Measurements from ENCODE around the gene CYTH4.
A peak's percentile ranks its signal among the peaks of the same experiment; 100 is the strongest.

CYTH4 gene

DNA sequence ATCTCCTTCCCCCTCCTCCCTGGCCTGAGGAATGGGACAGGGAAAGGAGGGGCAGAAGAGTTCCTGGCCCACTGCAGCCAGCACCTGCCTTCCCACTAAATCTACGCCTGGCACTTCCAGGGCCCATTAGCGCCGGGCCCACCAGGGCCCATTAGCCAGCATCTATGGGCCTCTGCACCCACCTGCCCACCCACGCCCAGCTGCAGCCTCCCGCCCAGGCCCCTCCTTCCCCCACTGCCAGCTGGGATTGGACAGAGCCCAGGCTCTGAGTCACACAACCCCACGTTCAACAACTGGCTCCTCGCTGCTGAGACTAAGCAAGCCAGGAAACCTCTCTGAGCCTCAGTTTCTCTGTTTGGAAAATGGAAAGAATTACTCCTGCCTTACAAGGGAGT lies 48.7 kb downstream of the CYTH4 start:
- no peak for DNase-seq

DNA sequence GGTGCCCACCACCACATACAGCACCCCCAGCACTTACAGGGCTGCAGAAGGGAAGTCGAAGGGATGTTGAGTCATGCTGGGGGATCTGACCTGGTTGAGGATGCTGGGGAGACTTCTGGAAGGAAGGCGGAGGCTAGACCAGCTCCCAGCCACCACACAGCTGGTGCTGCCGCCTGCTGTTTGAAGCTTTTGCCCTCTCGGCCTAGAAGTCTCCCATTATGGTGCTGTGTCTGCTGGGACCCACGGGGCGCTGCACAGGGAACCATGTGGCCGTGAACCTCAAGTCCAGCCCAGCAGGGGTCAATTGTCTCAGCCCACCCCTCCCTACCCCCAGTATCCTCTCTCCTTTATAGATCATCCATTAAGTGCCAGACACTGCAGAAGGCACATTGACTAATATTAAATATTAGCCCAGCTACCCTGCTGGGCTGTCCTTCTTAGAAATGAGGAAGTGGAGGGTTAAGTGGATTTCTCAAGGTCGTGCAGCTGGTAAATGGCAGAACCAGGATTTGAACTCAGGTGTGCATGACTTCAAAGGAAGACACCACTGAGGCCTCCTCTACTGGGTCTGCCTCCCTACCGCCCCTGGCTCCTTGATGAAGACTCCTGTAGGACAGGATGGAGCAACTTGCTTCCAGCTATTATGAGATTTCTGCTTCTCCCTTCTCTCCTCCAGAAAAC lies 49.7 kb downstream of the CYTH4 start:
- DNase-seq = no peak

DNA sequence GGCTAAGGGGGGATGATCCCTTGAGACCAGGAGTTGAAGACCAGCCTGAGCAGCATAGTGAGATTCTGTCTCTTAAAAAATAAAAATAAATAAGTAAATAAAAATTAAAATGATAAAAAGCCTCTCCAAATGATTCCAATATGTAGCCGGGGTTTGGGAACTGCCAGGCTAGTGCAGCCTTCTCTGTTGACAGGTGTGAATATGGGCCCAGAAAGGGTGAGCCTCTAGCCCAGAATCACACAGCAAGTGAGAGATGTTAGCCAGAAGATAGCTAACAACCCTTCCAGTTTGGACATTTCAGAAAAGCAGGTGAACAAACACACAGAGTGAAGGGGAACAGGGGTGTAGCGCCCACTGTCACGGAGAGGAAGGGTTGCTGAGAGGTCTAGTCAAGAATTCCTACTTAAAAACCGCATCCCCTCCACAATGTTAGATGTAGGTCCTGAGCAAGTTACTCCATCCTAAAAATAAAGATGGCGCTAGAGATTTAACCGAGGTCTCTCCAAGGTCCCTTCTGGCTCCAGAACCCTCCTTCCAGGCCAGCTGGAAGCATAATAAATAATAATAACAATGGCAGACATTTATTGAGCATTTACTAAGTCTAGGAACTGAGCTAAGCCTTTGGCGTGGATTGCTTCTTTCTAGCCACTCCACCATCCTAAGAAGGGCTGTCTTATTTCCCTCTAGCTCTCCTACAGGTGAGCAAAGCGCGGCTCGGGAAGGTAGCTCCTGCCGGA lies 51.6 kb downstream of the CYTH4 start:
- no peak for DNase-seq

DNA sequence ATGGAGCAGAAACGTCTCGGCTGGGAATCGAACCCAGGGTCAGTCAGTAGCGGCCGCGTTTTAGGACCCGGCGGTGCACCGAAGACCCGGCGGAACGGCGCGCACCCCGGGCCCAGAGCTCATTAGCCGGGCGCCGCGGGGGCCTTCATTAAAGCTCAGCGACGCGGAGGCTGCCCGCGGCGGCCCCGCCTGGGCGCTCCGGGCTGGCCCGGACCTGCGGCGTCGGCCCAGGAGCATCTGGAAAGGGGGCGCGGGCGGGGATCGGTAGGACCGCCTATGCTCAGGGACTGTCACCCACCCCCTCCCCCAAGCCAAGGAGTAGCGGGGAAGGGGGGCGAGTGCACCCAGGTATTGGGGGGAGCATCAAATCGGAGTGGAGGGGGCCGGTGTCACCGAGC lies 52.2 kb downstream of the CYTH4 start:
- no peak for DNase-seq

DNA sequence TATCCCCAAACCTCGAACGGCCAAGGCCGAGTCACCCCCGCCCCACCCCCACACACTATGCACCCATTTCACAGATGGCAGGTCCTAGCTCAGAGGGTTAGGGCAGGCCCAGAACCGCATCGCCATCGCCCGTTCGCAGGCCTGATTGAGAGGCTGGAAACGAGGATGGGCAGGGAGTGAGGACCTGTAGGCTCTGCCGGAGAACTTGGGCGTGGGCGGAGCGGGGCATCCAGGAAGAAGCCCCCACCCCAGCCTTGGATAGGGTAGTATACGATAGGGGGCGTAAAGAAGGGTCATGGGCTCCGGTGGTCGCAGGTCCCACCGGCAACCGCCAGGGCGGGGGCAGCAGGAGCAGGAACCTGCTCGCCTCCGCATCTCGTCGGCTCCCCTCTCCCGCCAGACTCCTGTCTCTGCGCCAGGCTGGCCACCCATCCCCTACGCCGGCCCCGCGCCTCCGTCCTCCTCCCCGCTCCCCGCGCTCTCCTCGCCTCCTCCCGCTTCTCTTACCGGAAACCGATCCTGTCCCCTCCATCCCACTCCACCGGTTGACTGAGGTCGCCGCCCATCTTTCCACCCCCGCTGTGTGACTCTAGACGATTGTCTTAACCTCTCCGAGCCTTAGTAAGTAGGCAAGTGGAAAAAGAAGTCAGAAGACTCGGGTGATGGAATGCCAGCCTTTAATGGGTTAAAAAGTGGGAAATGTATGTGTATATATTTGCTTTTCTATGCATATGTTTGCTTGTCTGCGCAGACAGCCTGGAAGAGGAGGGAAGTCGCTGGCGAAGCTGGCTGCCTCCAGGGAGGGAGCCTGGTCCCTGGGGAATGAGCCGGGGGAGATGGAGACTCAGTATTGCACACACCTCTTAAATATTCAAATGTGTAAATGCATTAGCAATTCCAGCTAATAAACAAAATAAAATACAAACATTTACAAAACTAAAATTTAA lies 52.8 kb downstream of the CYTH4 start:
- no peak for DNase-seq

DNA sequence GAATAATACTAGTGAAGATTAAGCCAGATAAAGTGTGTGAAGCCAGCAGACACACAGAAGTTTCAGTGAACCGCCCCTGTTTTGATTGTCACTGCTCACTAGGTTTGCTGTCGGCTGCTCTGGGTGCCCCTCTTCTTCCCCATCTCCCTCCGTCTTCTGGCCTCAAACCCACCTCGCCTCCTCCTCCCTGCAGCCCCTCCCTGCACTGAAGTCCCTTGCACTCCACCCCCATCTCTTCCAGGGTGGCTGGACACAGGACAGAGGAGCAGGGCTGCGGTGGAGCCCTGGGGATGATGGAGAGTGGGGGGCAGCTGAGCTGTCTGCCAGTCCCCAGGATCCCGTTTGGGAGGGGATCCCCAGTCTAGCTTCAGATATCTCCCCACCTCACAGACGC lies 53.5 kb downstream of the CYTH4 start:
- no peak for DNase-seq

DNA sequence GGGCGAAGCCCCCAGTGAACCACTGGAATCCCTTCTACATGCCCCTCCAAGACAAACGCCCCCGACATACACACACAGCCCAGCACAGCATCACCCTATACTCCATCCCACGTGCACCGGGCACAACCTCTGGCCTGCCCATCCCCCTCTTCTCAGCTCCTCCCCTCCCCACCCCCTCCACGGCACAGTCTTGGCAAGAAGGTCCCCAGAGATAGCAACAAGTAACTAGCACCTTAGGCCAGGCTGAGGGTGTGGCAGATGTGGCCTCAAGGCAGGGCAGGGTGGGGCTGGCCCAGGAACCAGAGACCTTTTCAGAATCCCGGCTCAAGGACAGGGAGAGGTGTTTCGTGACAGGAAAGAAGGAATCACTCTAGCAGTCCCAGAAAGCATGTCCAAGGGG lies 54.3 kb downstream of the CYTH4 start:
- no peak for DNase-seq

DNA sequence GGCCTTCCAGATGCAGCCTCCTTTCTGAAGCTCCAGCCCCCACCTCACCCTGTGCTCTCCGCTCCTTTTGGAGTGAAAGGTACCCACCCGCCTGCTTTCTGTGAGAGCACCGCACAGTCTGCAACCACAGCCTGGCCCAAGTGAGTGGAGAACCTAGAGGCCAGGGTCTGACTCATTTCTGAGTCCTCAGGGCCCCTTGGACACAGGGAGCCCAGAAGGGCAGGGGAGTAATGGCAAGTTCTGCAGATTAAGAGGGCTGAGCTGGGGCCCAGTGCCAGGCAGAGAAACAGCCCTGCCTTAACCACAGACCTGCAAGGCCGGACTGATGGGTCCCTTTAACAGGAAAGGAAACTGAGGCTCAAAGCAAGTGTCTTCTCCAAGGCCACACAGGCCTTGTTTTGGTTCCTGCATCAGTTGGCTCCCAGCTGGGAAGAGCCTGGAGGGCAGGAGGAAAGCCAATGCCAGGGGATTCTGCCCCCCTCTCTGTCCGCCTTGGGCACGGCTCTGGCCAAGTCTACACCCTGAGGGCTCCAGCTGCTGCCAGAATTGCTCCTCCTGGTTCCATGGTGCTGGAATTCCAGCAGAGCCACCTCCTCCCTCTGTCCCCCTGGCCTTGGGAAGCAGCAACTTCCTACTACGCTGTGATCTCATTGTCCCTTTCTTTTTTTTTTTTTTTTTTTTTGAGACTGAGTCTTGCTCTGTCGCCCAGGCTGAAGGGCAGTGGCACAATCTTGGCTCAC lies 55.1 kb downstream of the CYTH4 start:
- no peak for DNase-seq

DNA sequence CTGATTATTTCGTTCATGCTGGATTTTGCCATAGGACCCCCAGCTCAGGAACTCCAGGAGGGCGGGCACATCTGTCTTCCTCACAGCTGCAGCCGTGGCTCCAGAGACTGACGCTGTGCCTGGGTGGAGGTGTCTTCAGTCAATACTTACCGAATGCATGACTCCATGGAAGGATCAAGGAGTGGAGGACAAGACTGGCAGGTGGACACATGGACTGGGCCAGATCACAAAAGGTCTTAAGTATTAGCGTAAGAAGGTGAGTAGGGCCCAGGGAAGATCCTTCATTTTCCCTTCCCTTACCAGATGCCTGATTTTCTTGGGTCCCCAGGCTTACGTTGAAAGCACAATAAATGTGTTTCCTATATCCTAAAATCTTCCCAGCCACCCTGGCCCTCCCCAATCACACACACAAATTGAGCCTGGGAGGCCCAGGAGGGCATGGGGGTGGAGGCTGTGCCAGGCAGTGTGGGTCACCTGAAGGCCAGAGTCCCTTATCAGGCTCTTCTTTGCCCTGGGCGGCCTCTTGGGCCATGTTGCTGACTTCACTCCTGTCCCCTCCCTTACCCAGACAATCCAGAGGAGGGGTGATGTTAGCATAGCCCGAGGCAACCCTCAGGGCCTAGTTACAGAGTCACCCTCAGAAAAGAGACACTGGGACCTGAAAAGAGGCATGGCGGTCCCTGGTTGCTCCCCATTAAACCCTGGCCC lies 56.4 kb downstream of the CYTH4 start:
- no peak for DNase-seq

DNA sequence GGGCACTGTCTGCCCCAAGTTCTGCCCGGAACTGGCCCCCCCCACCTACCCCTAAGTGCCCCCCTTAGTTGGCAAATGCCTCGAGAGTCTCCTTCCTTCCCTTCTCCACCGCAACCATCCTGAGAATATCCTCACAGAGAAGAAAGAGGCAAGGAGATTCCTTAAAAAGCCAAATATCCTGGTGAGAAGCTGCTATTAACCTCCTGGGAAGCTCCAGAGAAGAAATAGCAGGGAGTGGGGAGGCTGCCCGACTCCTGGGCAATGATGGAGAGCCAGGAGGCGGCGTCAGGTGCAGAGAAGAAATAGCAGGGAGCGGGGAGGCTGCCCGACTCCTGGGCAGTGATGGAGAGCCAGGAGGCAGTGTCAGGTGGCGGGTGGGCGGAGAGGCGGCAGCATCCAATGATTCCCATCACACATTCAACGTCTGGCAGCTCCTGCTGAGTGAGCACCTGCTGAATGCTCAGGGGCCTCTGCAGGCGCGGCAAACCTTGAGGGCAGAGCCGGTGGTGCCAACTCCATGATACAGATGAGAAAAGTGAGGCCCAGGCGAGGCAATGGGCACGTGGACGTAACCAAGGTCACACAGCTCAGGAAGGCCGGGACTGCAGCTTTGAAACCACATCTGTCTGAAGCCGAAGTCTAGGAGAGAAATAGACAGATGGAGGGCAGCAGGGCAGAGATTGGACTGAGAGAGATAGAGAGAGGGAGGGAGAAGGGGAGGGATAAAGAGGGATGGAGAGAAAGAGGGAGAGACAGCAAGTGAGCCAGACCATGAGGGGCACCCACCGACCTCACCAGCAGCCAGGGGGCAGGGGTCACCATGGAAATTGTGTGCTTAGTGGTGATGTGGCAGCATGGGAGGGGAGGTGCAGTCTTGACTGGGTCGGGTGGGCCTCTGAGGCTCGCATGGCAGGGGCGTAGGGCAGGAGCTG lies 58.3 kb downstream of the CYTH4 start:
- no peak for DNase-seq

DNA sequence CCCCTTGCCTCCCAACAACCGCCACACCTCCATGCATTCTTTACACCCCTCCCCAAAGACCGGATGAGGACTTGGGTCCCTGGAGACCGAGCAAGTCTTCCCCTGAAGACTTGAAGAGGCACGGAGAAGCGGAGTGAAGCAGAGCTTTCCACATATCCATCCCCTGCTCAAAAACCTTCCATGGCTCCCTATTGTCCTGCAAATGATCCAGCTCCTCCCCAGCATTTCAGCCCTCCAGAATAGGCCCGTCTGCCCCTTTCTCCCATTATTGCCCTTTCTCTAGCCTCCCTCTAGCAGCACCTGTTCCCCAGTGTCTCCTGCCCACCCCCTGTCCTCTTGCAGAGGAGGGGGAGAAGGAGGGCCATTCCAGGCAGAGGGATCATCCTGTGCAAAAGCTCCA lies 59.8 kb downstream of the CYTH4 start:
- no peak for DNase-seq

DNA sequence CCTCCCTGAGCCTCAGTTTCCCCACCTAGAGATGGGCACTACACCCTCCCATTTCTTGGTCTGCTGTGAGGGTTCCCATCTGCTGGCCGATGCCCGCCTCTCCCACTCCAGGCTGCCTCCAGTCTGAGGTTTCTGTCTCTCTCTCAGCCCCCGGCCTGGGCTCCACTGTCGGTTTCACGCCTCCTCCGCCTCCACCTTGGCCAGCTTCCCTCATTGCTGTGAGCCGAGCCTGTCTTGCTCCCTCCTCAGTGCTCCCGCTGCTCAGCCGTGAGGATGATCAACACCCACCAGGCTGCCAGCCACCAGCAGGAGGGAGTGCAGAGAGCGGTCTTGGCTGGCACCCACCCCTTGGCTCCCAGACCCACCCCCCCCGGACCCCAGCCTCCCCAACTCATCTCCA lies 61.0 kb downstream of the CYTH4 start:
- no peak for DNase-seq

DNA sequence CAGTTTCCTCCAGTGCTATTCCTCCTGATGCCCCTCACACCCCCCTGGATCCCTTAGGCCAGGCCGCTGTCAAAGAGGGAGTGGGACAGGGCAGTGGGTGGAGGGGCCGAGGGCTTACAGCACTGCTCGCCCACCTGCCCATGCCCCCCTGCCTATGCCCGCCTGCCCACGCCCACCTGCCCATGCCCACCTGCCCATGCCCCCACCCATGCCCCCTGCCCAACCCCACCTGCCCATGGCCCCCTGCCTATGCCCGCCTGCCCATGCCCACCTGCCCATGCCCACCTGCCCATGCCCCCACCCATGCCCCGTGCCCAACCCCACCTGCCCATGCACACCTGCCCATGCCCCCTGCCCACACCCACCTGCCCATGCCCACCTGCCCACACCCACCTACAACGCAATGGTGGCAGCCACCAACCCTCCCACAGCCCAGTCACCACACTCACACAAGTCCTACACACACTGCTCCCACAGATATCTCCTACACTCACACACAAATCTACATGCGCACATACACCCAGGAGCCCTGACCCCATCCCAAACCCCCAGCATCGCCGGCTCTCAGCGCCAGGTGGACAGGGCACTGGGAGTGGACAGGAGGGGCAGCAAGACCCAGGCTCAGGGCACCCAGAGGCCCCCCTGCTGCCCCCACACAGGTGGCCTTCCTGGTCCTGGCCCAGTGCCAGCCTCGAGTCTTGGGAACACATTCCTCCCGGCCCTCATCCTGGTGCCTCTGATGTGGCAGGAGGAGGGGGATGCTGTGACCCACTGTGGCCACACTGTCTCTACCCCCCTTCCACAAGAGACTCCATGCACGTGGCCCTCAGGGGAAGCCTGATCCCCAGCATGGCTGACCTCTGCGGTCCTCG lies 61.8 kb downstream of the CYTH4 start:
- no peak for DNase-seq

DNA sequence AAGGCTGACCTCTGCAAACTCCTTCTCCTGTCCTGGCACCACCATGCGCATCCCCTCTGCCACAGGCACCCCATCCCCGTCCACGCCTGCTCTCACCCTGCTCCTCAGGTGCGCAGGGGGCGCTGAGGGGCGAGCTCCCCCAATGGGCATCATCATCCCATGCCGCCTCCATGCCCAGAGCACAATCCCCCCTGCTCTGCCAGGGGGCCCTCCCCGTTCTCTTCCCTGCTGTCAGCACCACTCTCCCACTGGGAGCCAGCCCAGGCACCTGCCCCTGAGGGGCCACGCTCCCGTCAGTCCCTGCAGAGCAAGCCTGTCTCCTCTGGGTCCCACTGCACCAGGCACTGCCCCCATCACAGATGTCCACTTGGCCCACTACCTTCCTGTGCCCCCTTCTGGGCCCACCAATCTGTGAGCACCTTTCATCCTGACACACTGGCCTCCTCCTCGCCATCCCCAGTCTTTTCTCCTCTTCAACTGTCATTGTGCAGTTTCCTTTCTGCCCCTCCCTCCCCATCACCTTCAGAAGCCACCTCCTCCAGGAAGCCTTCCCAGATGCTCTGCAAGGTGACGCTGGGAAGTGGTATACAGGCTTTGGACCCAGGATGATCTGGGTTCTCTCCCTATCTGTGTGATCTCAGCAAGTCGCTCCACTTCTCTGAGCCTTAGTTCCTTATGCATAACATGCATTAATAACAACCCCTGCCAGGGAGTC lies 62.6 kb downstream of the CYTH4 start:
- no peak for DNase-seq

DNA sequence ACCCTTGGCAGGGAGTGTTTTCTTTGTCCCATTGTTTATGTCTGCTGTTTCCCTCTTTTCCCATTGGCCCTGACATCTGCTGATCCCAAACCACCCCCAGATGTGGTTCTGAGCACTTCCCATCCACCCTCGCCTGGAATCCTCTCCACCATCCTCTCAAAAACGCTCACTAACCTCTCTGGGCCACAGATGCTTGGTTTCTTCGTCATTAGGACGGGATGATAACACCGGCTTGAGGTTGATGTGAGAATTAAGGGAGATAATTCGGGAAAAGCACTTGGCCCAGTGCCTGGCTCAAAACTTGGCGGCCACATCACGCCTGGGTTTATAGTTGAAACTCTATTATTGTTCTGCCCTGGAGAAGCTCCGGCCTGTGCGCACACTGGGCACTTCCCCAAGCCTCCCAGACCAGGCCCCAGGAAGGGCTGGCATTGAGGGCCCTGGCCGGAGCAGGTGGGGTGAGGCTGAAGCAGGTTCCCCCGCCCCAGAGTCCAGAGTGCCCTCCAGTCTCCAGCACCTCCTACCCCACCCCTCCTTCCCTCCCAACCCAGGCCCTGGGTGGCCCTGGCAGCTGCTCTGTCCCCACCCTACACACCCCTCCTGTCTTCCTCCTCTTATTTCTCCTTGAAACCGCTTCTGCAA lies 63.7 kb downstream of the CYTH4 start:
- peak; percentile 68 for DNase-seq

DNA sequence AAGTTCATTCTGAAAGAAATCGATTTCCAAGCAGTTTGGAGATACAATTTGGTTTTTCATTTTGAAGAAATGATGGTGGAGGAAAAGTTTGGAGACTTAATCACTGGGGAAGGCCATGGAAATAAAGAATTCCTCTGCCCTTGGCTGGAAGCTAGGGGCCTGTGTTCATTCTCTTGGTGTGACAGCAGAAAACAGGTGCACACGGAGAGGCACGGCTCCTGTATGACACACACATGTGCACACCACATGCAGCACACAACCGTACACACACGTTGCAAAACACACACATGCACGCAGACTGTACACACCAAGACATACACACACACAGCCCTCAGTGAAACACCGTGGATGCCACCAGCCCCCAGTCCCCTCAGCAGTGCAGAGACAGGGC lies 64.2 kb downstream of the CYTH4 start:
- DNase-seq = no peak

DNA sequence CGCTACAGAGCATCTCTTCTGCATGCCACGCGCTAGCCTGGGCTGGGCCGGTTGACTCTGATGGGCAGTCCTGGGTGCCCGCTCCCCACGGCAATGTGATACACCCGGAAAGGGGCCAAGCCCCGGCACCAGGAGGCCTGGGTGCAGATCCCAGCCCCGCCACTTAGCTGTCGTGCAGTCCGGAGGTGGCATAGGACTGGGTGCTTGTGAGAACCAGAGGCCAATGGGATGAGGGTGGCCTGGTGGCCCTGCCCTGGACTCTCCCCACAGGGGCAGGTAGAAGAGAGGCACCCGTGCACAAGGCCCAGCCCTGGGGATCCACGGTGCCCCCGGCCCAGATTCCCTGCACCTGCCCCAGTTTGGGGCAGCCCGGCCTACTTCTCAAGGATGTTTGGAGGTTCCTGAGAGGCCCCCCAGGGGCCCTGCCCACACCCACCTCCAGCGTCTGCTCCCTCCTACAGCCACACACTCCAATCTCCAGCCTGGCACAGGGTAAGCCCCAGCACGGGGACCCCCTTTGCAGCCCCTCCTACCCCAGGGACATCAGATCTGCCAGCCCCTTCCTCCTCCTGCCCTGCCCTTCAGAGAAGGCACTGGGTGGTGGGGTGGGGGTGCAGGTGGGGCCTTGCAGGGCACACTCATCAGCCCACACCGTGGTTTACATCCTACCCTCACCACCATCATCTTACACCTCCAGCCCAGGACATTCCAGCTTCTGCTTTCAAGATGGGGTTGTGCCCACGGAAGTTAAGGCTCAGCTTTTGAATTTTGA lies 66.9 kb downstream of the CYTH4 start:
- no peak for DNase-seq

DNA sequence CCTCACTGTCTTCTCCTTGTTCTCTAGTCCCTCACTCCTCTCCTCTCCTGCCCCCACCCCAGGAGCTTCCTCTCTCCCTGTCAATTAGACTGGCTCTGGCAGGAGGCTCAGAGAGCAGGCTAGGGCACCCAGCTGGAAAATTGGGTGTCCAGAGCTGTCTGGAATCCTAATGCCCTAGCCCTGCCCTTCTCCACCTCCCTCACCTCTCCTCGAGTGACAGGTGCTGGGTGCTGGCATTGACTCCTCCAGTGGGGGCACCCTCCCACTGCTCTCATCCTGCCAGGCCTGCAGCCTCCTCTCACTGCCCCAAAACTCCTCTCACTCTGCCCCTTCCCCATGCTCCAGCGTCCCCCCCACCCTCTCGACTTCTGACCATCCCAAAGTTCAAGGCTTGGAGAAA lies 68.9 kb downstream of the CYTH4 start:
- no peak for DNase-seq

Data from right forelimb (tissue), 1 donor.